HepG2 (cell line): Measurements from ENCODE around the gene WDR43. TPM values are rescaled to one million over a fixed set of nuclear protein-coding genes. Genes with fewer than 3 reads are reported as not detected.

Source experiments
- ATM ChIP-seq: fragments of 450-650 bp; IDR thresholded peaks from 2 replicates; pipeline ENCODE4 v1.7.1; 2017; ENCODE audit warnings: mild to moderate bottlenecking, borderline replicate concordance
- E2F1 ChIP-seq: sonication (generic); formaldehyde crosslinking; IDR thresholded peaks from 2 replicates; pipeline ENCODE4 v1.5.0; 2020; ENCODE audit warnings: missing genetic modification reagents
- GMEB2 ChIP-seq: IDR thresholded peaks from 2 replicates; pipeline ENCODE4 v1.6.1; 2016; ENCODE audit warnings: missing biosample characterization, missing genetic modification reagents, low read depth
- HDAC6 ChIP-seq: fragments of 200-600 bp; sonication (generic); IDR thresholded peaks from 2 replicates; pipeline ENCODE4 v1.7.0; 2017; ENCODE audit warnings: mild to moderate bottlenecking, antibody characterized with exemption, low read length, low read depth
- HOXA3 ChIP-seq: sonication (generic); formaldehyde crosslinking; IDR thresholded peaks from 2 replicates; pipeline ENCODE4 v1.5.0; 2020; ENCODE audit warnings: missing genetic modification reagents
- HOXA5 ChIP-seq: sonication (generic); formaldehyde crosslinking; IDR thresholded peaks from 2 replicates; pipeline ENCODE4 v1.4.0; 2020; ENCODE audit warnings: missing genetic modification reagents
- IKZF4 ChIP-seq: sonication (generic); formaldehyde crosslinking; IDR thresholded peaks from 2 replicates; pipeline ENCODE4 v1.5.1; 2020; ENCODE audit warnings: borderline replicate concordance, mild to moderate bottlenecking, low read depth, missing genetic modification reagents; ENCODE audit errors: not compliant biosample characterization
- JUND ChIP-seq: sonication (generic); formaldehyde crosslinking; IDR thresholded peaks from 2 replicates; pipeline ENCODE4 v1.8.0; 2022; ENCODE audit warnings: mild to moderate bottlenecking, missing genetic modification reagents
- MTF1 ChIP-seq: sonication (generic); formaldehyde crosslinking; IDR thresholded peaks from 2 replicates; pipeline ENCODE4 v1.5.0; 2020; ENCODE audit warnings: missing genetic modification reagents
- MYC ChIP-seq: sonication (generic); formaldehyde crosslinking; IDR thresholded peaks from 2 replicates; pipeline ENCODE4 v1.9.0; 2021; ENCODE audit warnings: missing genetic modification reagents, borderline replicate concordance
- NFIC ChIP-seq: IDR thresholded peaks from 2 replicates; pipeline ENCODE4 v1.6.1; 2012; ENCODE audit warnings: mild to moderate bottlenecking, low read length, inconsistent platforms
- NFYC ChIP-seq: IDR thresholded peaks from 2 replicates; pipeline ENCODE4 v1.6.1; 2016; ENCODE audit warnings: missing genetic modification reagents, missing compliant biosample characterization
- PHF5A ChIP-seq: IDR thresholded peaks from one replicate; pipeline ENCODE4 v1.6.1; 2018; ENCODE audit warnings: low read depth, missing genetic modification reagents; ENCODE audit not compliant: unreplicated experiment
- PRDM10 ChIP-seq: sonication (generic); formaldehyde crosslinking; IDR thresholded peaks from 2 replicates; pipeline ENCODE4 v1.4.0; 2020; ENCODE audit warnings: low read depth, missing genetic modification reagents
- PREB ChIP-seq: sonication (generic); formaldehyde crosslinking; IDR thresholded peaks from 2 replicates; pipeline ENCODE4 v1.4.0; 2020; ENCODE audit warnings: missing genetic modification reagents
- REL ChIP-seq: sonication (generic); formaldehyde crosslinking; conservative IDR thresholded peaks from 2 replicates; pipeline ENCODE4 v1.8.0; 2022; ENCODE audit warnings: mild to moderate bottlenecking, missing genetic modification reagents, moderate library complexity
- YEATS2 ChIP-seq: sonication (generic); formaldehyde crosslinking; IDR thresholded peaks from 2 replicates; pipeline ENCODE4 v1.4.0; 2020; ENCODE audit warnings: missing genetic modification reagents, borderline replicate concordance
- YY1 ChIP-seq: IDR thresholded peaks from 2 replicates; pipeline ENCODE4 v1.6.1; 2011; ENCODE audit warnings: low read length, low read depth, moderate library complexity, mild to moderate bottlenecking; ENCODE audit not compliant: insufficient read depth, insufficient replicate concordance
- ZNF331 ChIP-seq: sonication (generic); formaldehyde crosslinking; IDR thresholded peaks from 2 replicates; pipeline ENCODE4 v1.4.0; 2020; ENCODE audit warnings: missing genetic modification reagents
- ZNF557 ChIP-seq: sonication (generic); formaldehyde crosslinking; IDR thresholded peaks from 2 replicates; pipeline ENCODE4 v1.4.0; 2020; ENCODE audit warnings: missing genetic modification reagents
- ZNF737 ChIP-seq: sonication (generic); formaldehyde crosslinking; IDR thresholded peaks from 2 replicates; pipeline ENCODE4 v1.5.0; 2020; ENCODE audit warnings: missing genetic modification reagents, mild to moderate bottlenecking, borderline replicate concordance
- ZNF761 ChIP-seq: sonication (generic); formaldehyde crosslinking; conservative IDR thresholded peaks from 2 replicates; pipeline ENCODE4 v1.4.0; 2020; ENCODE audit warnings: mild to moderate bottlenecking, missing genetic modification reagents
- polyA plus RNA-seq, 8 experiments: library from polyadenylated mRNA; depleted of rRNA in 3 of 8; stranded (reverse) in 7 of 8; unstranded in 1 of 8; fragments of >200 nt; fragmentation: Illumina TruSeq in 4 of 8; extraction: Trizol in 4 of 8; gene quantifications; 2 replicates each; pipeline versions ENCODE4 v1.2.1 to v1.2.3, GENCODE V29; 2011 to 2016; ENCODE audit warnings: low read depth in 4 of 8, missing spikeins in 1 of 8, mixed read lengths in 1 of 8; ENCODE audit not compliant: insufficient read depth in 1 of 8
- total RNA-seq, 5 experiments: library from RNA; depleted of rRNA; stranded (reverse); fragments of >200 nt; fragmentation: Illumina TruSeq; extraction: Trizol; gene quantifications; 2 replicates each; pipeline ENCODE4 v1.2.3, GENCODE V29; 2016; ENCODE audit warnings: low read depth in 1 of 5

The WDR43 gene
- total and polyA plus RNA-seq, 2 of the 13 experiments (the other 11 are each of a cell fraction or from before 2014, with no cell fraction given), result 121 to 167 TPM

GRCh38 chr2:28870146-28870891 lies 24.1 kb upstream of the WDR43 start, which contains the start of gene TRMT61B (continued):
- TF ChIP-seq YEATS2 (CRISPR knock-in tag) (peak; percentile 99), ZNF761 (CRISPR knock-in tag) (peak; percentile 85; the same call in 1 of the 2 replicates), HDAC6 (no peak), NFIC (no peak; the same call in 1 of the 2 replicates), MYC (CRISPR knock-in tag) (peak; percentile 100), PREB (CRISPR knock-in tag) (no peak), HOXA5 (peak; percentile 85), JUND (no peak), IKZF4 (CRISPR knock-in tag) (peak; percentile 96), ZNF331 (CRISPR knock-in tag) (peak; percentile 98), ZNF737 (CRISPR knock-in tag) (no peak), GMEB2 (CRISPR knock-in tag) (peak; percentile 70; the same call in 1 of the 2 replicates), ZNF557 (CRISPR knock-in tag) (0 out of 2 replicates have a peak, but pooled peaks have one; percentile 77), PHF5A (peak; percentile 96), NFYC (CRISPR knock-in tag) (peak; percentile 53; the same call in 1 of the 2 replicates), ATM (no peak), E2F1 (CRISPR knock-in tag) (peak; percentile 90), YY1 (peak; percentile 91), REL (peak; percentile 82), PRDM10 (CRISPR knock-in tag) (peak; percentile 83), HOXA3 (CRISPR knock-in tag) (peak; percentile 100), MTF1 (CRISPR knock-in tag) (no peak)
